Upper lobe of left lung (tissue), 4 donors: ENCODE results near the gene MAP7D1.
A peak's percentile ranks its signal among the peaks of the same experiment; 100 is the strongest.

Experiments used
- CTCF ChIP-seq, 6 experiments: fragments of 450-650 bp in 4 of 6; fragments of 200-600 bp in 2 of 6; sonication (generic) in 2 of 6; IDR thresholded peaks; one replicate each; pipeline ENCODE4 v1.5.1; 2016 to 2019; ENCODE audit warnings: antibody characterized with exemption in 6 of 6
- EP300 ChIP-seq, 4 donors: sonication (generic); formaldehyde crosslinking; IDR thresholded peaks; one replicate each; pipeline ENCODE4 v1.5.1; 2017; ENCODE audit warnings: antibody characterized with exemption in 4 of 4, control low read depth in 2 of 4
- POLR2A ChIP-seq, 4 donors: fragments of 450-650 bp; IDR thresholded peaks; one replicate each; pipeline ENCODE4 v1.5.1; 2016 to 2017; ENCODE audit warnings: antibody characterized with exemption in 4 of 4, mild to moderate bottlenecking in 2 of 4
- POLR2AphosphoS5 ChIP-seq, 2 donors: sonication (generic); formaldehyde crosslinking; IDR thresholded peaks; one replicate each; pipeline ENCODE4 v1.5.1; 2017; ENCODE audit warnings: antibody characterized with exemption in 2 of 2

DNA sequence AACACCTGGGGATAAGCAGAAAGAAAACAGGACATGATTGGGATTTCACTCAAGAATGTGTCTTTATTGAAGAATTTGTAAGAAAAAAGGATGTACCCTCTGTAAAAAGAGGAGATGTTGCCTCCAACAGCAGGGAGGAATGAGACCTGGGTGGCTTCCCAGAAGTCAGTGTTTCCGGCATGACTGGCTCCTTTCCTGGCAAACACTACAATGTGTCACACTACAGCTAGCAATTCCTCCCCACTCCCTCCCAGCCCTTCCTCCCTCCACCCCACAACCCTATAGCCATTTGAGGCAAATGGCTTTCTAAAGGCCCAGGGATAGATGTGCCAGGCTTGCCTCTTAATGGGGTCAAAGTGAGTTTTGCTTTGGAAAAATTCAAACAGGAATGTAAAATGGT, 19.4 kb upstream of the MAP7D1 start:
- TF ChIP-seq EP300 (IDR thresholded peaks at IDR 0.05) (peak in 1 of 4 donors; percentile 10), CTCF (IDR thresholded peaks at IDR 0.05) (no peak), POLR2AphosphoS5 (IDR thresholded peaks at IDR 0.05) (no peak), POLR2A (IDR thresholded peaks at IDR 0.05) (no peak)
